ENCODE data around the gene RXRB. TPM values are rescaled to one million over a fixed set of nuclear protein-coding genes. Genes with fewer than 3 reads are reported as not detected.

RXRB gene
- total and polyA plus RNA-seq, 10 of the 15 experiments (the other 5 are each of a cell fraction or from before 2014, with no cell fraction given), result 0.71 to 35.0 (median 20.4) TPM

GRCh38 chr6:33172688-33173534 is 27.6 kb downstream of the RXRB start (continued):
- TF ChIP-seq ZBTB33 (IDR thresholded peaks at IDR 0.05), result no peak

GRCh38 chr6:33171880-33172687 is 28.4 kb downstream of the RXRB start:
- Histone ChIP-seq H3K27me3 (replicated peaks in 1 of 2; ENCODE audit: control insufficient read depth in 2 of 2, insufficient read depth in 2 of 2, low read length in 1 of 2) (no peaks in the 10 kb centered on the region), H3K9ac (ENCODE audit: control insufficient read depth, insufficient read depth, low read length) (no peak overlapping the region), H4K20me1 (ENCODE audit: control insufficient read depth, insufficient read depth) (no peaks in the 10 kb centered on the region), H3K36me3 (ENCODE audit: control insufficient read depth in 2 of 2, insufficient read depth in 2 of 2, low read length in 1 of 2) (no peaks in the 10 kb centered on the region), H3K79me2 (ENCODE audit: control insufficient read depth, insufficient read depth, low read length) (no peaks in the 10 kb centered on the region), H3K27ac (ENCODE audit: control insufficient read depth, insufficient read depth) (no peak overlapping the region), H3K4me2 (ENCODE audit: control insufficient read depth, insufficient read depth) (no peak overlapping the region), H2AFZ (ENCODE audit: control insufficient read depth, low read depth, low read length) (no peak overlapping the region), H3K9me3 (replicated peaks; ENCODE audit: control insufficient read depth, insufficient read depth, low read length) (no peaks in the 10 kb centered on the region), H3K4me3 (no peak overlapping the region), H3K4me1 (ENCODE audit: control insufficient read depth, insufficient read depth, low read length) (no peaks in the 10 kb centered on the region; the same call in 1 of the 2 replicates)
- BruUV-seq (replicated peaks), result no TSS peak
- ATAC-seq (no peak), DNase-seq (ENCODE audit: low read depth, low spot score) (no peak), FAIRE-seq (no peak)
- ChIA-PET RAD21 (ENCODE audit: unreplicated experiment) (interaction anchor here (0.6 to 3.9 kb wide), 16 partner anchors 8 to 224 kb away, joined by 3 to 27 read pairs (median 4); partner anchors contain the start of gene HLA-DPB1), SMC1A (ENCODE audit: uncharacterized antibody, unreplicated experiment) (interaction anchor here (0.7 to 4.3 kb wide), 14 partner anchors 11 to 183 kb away, joined by 3 to 27 read pairs (median 6); no protein-coding TSS in a partner anchor), CTCF (interaction anchor here (0.7 to 6.0 kb wide), 31 partner anchors 8 to 239 kb away, joined by 3 to 58 read pairs (median 4); partner anchors contain the start of genes HLA-DOA and HLA-DPB1), POLR2A (interaction anchor here (0.6 to 1.3 kb wide), 2 partner anchors 18 to 158 kb away, joined by 3 to 5 read pairs; no protein-coding TSS in a partner anchor)
- intact Hi-C loops (cut with micrococcal nuclease; ENCODE audit: unreplicated experiment), result loop anchor here (2.0 kb wide), 2 partner anchors 49 to 77 kb away; no protein-coding TSS in a partner anchor
- WGBS (ENCODE audit: insufficient coverage, insufficient replicate concordance, low lambda C conversion rate, missing lambda C conversion rate), result 33% methylated on average over 5 of the region's 8 CpGs
- in situ Hi-C loops (cut with MboI), result no loop called here
- no peak for TF ChIP-seq RELB (IDR thresholded peaks at IDR 0.05; ENCODE audit: low read depth)
- no peak for TF ChIP-seq MYC (IDR thresholded peaks at IDR 0.05; ENCODE audit: insufficient read depth, insufficient read length, insufficient replicate concordance, low read length, severe bottlenecking)
- no peak for TF ChIP-seq BRCA1 (IDR thresholded peaks at IDR 0.05; ENCODE audit: low read depth, low read length)
- TF ChIP-seq WRNIP1 (IDR thresholded peaks at IDR 0.05; ENCODE audit: borderline replicate concordance, low read depth, low read length), result no peak
- no peak for TF ChIP-seq ELK1 (IDR thresholded peaks at IDR 0.05; ENCODE audit: low read depth, low read length)
- no peak for TF ChIP-seq GABPA (IDR thresholded peaks at IDR 0.05; ENCODE audit: low read depth)
- no peak for TF ChIP-seq CREB1 (IDR thresholded peaks at IDR 0.05; ENCODE audit: low read depth)
- TF ChIP-seq SP1 (IDR thresholded peaks at IDR 0.05; ENCODE audit: low read depth, low read length), result no peak
- TF ChIP-seq ZSCAN29 (IDR thresholded peaks at IDR 0.05), result no peak
- no peak for TF ChIP-seq ZBTB33 (IDR thresholded peaks at IDR 0.05)

All from GM12878 (cell line).